NCI-H510A treated with DMSO at 0.1 percent for 48 hours (cell line): ENCODE results near the gene THAP10.

Experiments
- DNase-seq: peaks from one replicate; lab custom pipeline; 2025; lab: John Stamatoyannopoulos, UW

The THAP10 gene

GRCh38 chr15:70853973-70854665 lies 38.1 kb downstream of the THAP10 start, which contains the start of gene LARP6:
LARP6 (minus strand) TSS chr15:70854157; CDS start chr15:70854088, 69 bp downstream.
- peak; percentile 46 for DNase-seq

DNA sequence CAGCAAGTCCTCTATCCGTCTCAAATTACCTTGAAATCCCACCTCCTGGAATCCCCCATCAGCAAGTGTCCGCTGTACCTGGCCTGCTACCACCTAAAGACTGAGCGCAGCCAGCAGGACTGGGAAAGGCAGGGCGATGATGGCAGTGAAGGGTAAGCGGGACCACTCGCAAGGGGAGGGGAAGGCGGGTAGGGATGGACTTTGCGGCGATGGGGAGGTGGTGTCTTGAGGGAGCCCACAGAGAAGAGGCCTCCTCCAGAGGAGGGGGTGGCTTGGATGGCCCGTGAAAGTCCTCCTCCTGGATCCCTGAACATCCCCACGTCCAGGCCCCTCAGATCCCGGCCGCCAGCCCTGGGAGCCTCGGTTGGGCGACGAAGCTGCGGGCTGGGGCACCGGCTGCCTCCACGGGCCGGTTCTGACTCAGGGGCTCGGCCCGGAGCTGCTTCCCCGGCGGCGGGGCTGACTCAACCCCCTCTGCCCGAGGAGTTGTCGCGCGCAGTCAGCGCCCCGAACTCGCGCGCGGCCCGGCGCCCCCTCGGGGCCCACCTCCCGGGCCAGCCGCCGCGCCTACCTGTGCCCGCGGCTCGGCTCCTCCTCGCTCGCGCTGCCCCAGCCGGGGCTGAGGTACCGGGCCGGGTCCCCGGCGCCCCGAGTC lies 38.8 kb downstream of the THAP10 start:
- DNase-seq, result peak; percentile 35

- no peak for DNase-seq
Observed at GRCh38 chr15:70852501-70853317, 39.5 kb downstream of the THAP10 start.

DNA sequence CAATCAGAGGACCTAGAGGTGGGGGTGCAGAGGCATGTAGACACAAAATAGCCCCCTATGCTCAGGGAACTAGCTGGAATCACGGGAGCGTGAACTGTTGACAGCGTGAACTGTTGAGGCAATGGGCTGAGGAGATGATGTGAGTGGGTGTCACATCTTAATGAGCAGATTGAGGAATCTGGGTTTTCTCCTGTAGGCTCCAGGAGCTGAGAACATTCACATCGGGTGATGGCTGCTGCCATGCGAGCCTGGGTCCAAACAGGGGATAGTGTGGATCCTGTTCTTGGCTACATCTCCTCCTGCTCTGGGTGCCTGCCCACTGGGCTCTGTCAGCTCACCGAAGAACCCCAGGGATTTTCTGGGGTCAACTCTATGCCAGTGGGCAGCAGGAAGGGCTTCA lies 40.3 kb downstream of the THAP10 start:
- no peak for DNase-seq

GRCh38 chr15:70845602-70846360 lies 46.5 kb downstream of the THAP10 start:
- no peak for DNase-seq

GRCh38 chr15:70837476-70837875 lies 54.8 kb downstream of the THAP10 start:
- DNase-seq, result no peak

- DNase-seq, result no peak
Observed at GRCh38 chr15:70835841-70836240, 56.4 kb downstream of the THAP10 start.

GRCh38 chr15:70835415-70835814 lies 56.8 kb downstream of the THAP10 start:
- DNase-seq, result no peak

- no peak for DNase-seq
Observed at GRCh38 chr15:70834999-70835398, 57.2 kb downstream of the THAP10 start.

DNA sequence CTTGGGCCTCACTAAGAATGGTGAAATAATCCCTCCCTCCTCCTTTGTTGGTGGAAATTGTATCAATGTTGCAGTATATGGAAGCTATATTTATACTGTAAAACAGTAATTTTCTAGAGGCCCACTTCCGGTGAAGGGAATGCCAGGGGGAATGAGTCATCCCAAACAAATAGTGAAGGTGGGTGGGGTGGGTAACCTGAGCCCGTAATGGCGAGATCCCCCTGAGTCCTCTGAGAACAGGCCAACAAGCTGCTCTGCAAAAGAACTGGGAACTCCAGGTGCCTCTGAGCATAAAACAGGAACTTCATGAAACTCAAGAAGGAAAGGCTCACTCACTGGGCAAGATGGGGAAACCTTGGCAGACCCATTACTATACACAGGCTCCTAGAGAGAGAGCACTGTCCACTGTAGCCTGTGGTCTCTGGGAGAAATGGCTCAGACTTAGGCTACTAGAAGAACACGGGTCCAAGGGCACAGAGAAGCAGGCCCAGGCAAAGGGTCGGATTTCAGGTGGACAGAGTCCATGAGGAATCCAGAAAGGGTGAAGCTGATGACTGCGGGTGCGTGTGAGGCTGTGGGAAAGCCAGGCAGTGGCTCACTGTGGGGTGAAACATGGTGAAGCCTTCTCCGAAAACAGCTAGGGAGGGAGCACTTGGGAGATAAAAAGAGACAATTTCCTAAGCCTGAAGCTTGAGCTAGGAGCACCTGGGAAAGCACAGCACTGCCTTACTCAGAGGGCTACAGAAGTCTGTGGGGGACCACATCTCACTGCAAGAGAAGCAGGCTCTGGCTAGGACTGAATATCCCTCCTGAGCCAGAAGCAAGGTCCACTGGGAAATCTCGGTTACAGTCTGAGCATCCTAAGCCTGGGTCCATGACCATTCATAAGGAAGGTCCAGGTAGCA lies 58.1 kb downstream of the THAP10 start:
- peak; percentile 12 for DNase-seq

DNA sequence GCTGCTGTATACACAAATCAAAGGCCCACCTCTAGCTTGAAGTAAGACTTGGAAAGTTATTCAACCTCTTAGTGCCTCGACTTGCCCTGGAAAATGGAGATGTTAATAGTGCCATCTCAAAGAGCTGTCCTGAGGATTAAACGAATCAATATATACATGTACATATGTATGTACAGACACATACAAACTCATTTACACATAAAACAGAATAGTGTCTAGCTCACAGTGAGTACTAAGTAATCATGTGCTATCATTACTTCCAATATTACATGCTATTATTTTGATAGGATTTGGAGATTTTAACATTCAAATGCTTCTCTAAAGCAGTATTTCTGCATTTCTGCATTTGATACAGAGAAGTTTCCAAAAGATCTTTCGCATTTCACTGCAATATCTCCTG lies 58.8 kb downstream of the THAP10 start:
- no peak for DNase-seq

- DNase-seq, result no peak
Observed at GRCh38 chr15:70832176-70832575, 60.1 kb downstream of the THAP10 start.
